GM12891 (cell line): Measurements from ENCODE around the gene SLC66A2.
"Not testable (repeated sequence)": the region's sequence is repeated elsewhere in the genome, so short reads cannot be mapped to it uniquely, and the experiment has no call there.

Experiments used
- DNase-seq: peaks from one replicate; pipeline ENCODE4 v3.0.0; 2011; ENCODE audit warnings: low spot score; ENCODE audit not compliant: insufficient read length
- FAIRE-seq: peaks from 2 replicates; lab custom pipeline; 2011; peaks lifted over from hg19 to GRCh38; lab: Jason Lieb, UNC
- PAX5 ChIP-seq: IDR thresholded peaks from 2 replicates; pipeline ENCODE4 v1.6.1; 2011; ENCODE audit warnings: low read length, moderate library complexity, mild to moderate bottlenecking; ENCODE audit not compliant: insufficient read depth, severe bottlenecking
- POLR2A ChIP-seq: IDR thresholded peaks from 2 replicates; pipeline ENCODE4 v1.6.1; 2011; ENCODE audit warnings: low read depth, low read length, control low read depth
- POLR2AphosphoS5 ChIP-seq: IDR thresholded peaks from 2 replicates; pipeline ENCODE4 v1.6.1; 2011; ENCODE audit warnings: low read depth, low read length, control low read depth
- POU2F2 ChIP-seq: IDR thresholded peaks from 2 replicates; pipeline ENCODE4 v1.6.1; 2011; ENCODE audit warnings: low read depth, mild to moderate bottlenecking, control low read depth, low read length, moderate library complexity
- SPI1 ChIP-seq: IDR thresholded peaks from 2 replicates; pipeline ENCODE4 v1.6.1; 2011; ENCODE audit warnings: low read depth, low read length, control low read depth
- TAF1 ChIP-seq: IDR thresholded peaks from 2 replicates; pipeline ENCODE4 v1.6.1; 2011; ENCODE audit warnings: low read depth, low read length, control low read depth

SLC66A2 gene

GRCh38 chr18:79961527-79962291, 10.3 kb upstream of the SLC66A2 start:
- no peak for FAIRE-seq
- TF ChIP-seq PAX5 = no peak
- no peak for TF ChIP-seq TAF1
- TF ChIP-seq POLR2A = no peak
- no peak for TF ChIP-seq SPI1
- TF ChIP-seq POLR2AphosphoS5 = no peak
- no peak for TF ChIP-seq POU2F2
- DNase-seq = no peak

- no peak for FAIRE-seq
- TF ChIP-seq PAX5 (no peak), POLR2A (no peak), POLR2AphosphoS5 (no peak), TAF1 (no peak), POU2F2 (no peak), SPI1 (no peak)
Observed at GRCh38 chr18:79960921-79961526, 9.6 kb upstream of the SLC66A2 start.

GRCh38 chr18:79960161-79960801, 8.8 kb upstream of the SLC66A2 start:
- FAIRE-seq, DNase-seq: not testable (repeated sequence)

More at GRCh38 chr18:79960921-79961526, 9.6 kb upstream of the SLC66A2 start:
- no peak for DNase-seq

GRCh38 chr18:79958981-79959380, 7.5 kb upstream of the SLC66A2 start:
- TF ChIP-seq POLR2AphosphoS5 (no peak), PAX5 (no peak), POU2F2 (no peak), POLR2A (no peak), TAF1 (no peak), SPI1 (no peak)
- FAIRE-seq = no peak
- DNase-seq = no peak

GRCh38 chr18:79956276-79956675, 4.8 kb upstream of the SLC66A2 start:
- TF ChIP-seq POU2F2 (no peak), SPI1 (no peak), POLR2A (no peak), TAF1 (no peak), POLR2AphosphoS5 (no peak), PAX5 (no peak)
- FAIRE-seq (no peak), DNase-seq (no peak)

- no peak for FAIRE-seq
- TF ChIP-seq POU2F2 = no peak
- no peak for TF ChIP-seq SPI1
- no peak for TF ChIP-seq TAF1
- no peak for TF ChIP-seq POLR2AphosphoS5
- no peak for TF ChIP-seq PAX5
- TF ChIP-seq POLR2A = no peak
- no peak for DNase-seq
Observed at GRCh38 chr18:79955302-79956075, 4.0 kb upstream of the SLC66A2 start.

GRCh38 chr18:79954791-79955190, 3.3 kb upstream of the SLC66A2 start:
- DNase-seq = no peak
- TF ChIP-seq TAF1 = no peak
- no peak for TF ChIP-seq SPI1
- no peak for TF ChIP-seq POLR2AphosphoS5
- no peak for TF ChIP-seq PAX5
- TF ChIP-seq POU2F2 = no peak
- TF ChIP-seq POLR2A = no peak
- FAIRE-seq = no peak

- DNase-seq (no peak), FAIRE-seq (no peak)
- no peak for TF ChIP-seq TAF1
- TF ChIP-seq PAX5 = no peak
- TF ChIP-seq SPI1 = no peak
- TF ChIP-seq POU2F2 = no peak
- TF ChIP-seq POLR2A = no peak
- TF ChIP-seq POLR2AphosphoS5 = no peak
Observed at GRCh38 chr18:79953971-79954651, 2.7 kb upstream of the SLC66A2 start.
